NB4 (cell line): ENCODE results near the gene KNTC1.

Source experiments
- CTCF ChIP-seq: IDR thresholded peaks from one replicate; pipeline ENCODE4 v1.5.1; 2012; ENCODE audit warnings: low read depth, low read length
- MAX ChIP-seq: IDR thresholded peaks from 2 replicates; pipeline ENCODE4 v1.6.1; 2011; ENCODE audit warnings: low read depth, low read length
- POLR2A ChIP-seq: IDR thresholded peaks from 2 replicates; pipeline ENCODE4 v1.6.1; 2011; ENCODE audit warnings: mild to moderate bottlenecking; ENCODE audit not compliant: insufficient read length; ENCODE audit errors: extremely low read depth

- TF ChIP-seq POLR2A (no peak), CTCF (no peak), MAX (no peak)
These were observed 1.5 kb downstream of the KNTC1 start for GRCh38 chr12:122528582-122528981.
